Airway epithelial cell (primary cell): ENCODE results near the gene TTLL6. TPM values are rescaled to one million over a fixed set of nuclear protein-coding genes. Genes with fewer than 3 reads are reported as not detected.

Experiments
- total RNA-seq: library from RNA; depleted of rRNA; stranded (reverse); fragments of >200 nt; gene quantifications from 2 replicates; pipeline ENCODE4 v1.2.3, GENCODE V29; 2015

Gene TTLL6
- not detected in 2 replicates for total RNA-seq

DNA sequence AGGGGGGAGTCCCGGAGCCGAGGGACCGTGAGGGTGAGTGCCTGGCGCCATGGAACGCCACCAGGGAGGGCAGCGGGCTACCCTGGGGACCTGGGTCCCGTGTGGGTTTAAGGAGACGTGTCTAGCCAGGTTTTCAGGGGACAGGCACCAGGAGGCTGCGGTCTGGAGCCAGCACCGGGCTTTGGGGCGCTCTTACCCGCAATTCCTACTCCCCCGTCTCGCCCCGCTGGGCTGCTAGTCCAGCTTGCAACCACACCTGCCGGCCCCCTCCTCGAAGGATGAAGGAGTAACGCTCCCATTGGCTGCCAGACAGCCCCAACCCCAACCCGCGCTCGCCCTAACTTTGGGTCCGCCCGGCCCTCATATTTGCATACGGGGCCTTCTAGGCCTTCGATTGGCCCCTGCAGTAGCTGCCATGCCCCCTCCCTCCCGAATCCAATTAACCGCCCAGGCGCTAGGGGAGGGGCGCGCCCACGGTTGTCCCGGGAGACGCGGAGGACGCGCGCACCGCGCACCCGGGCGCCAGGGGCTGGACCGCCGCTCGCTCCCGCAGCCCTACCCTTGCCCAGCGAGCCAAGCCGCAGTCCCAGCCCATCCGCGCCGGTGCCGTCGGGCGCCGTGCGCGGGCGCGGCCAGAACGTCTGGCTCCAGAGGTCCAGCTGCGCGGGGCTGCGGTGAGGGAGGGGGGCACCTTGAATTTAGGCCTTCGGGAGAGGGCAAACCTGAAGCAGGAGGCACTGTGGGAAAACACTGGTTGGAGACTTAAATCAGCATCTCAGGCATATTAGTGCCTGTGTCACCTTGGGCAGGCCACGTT lies at the start of gene TTLL6:
TSS of gene TTLL6 (minus strand) at position 456 of the 817 bp plus-strand sequence. CDS start at position 299, 157 bp downstream.

DNA sequence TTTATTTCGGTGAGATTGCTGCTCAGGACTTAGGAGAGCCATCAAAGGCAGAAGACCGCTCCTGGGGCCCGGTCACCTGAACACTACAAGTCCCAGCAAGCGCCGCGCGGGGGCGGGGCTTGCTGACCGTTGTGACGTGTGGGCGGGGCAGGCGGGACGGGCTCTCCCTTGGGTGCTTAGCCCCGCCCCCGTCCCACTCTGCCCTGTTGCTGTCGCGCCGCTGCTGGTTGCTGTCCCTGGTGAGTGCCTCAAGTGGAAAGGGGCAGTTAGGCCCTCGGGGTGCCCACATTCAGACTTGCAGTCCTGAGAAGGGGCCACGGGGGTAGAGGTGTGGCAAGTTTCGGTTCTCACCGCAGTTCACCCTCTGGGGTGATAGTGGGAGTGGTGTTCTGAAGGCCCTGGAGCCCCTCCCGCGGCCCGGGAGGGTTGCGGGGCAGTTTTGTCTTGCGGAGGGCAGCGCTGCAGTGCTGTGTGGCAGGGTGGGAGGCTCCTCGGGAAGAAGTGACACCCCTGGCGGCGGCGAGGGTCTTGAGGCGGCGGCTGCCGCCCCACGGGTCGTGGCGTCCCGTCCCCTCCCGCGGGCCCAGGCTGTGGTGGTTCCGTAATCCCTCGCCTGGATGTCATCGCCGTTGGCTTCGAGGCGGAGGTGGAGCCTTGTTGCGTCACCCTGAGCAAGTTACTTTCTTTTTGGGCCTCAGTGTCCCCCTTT lies 14.0 kb upstream of the TTLL6 start, which contains the start of gene CALCOCO2:
TSS of gene CALCOCO2 (plus strand) at position 196 of the 709 bp plus-strand sequence. CDS start 10,673 bp downstream, outside the sequence.

DNA sequence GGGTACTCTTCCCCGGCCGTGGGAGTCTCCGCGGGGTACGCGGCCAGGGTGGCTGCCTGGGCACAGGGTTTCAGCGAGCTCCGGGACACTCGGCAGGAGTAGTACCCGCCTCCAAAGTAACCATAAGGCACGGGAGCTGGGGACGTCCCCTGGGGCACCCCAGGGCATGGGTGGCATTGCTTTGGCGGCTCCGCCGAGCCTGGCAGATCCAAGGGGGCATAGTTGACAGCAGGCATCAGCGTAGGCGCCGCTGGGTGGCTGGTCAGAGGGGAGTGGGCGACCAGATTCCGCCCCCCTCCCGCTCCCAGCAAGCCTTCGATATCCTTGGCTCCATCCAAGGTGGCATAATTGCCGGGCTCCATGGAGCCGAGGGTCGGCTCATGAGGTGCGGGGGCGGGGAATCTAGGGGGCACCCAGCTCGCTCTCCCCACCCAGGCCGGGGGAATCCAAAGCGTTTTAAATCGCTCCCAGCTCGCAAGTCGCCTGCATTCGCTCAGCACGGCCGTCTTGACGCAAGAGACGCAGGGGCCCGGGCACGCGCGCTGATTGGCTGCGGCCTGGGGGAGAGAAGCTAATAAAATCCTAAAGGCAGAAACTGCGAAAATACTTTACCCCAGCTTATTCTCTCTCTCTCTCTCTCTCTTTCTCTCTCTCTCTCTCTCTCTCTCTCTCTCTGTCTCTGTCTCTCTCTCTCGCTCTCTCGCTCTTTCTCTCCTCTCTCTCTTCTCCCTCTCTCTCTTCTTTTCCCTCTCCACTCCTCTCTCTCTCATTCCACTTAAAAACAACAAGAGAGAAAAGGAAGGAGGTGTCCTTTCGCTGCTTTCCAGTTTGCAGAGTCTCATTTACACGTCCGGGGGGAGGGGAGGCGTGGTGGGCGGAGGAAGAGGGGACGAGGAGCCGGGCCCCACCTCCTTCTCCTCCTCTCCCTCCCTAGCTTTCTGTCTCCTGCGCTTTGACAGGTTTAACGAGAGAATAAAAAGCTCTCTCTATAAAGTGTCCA lies 88.5 kb downstream of the TTLL6 start, which contains the start of gene HOXB13:
TSS of gene HOXB13 (minus strand) at position 519 of the 1,000 bp plus-strand sequence. CDS start at position 362, 157 bp downstream.

DNA sequence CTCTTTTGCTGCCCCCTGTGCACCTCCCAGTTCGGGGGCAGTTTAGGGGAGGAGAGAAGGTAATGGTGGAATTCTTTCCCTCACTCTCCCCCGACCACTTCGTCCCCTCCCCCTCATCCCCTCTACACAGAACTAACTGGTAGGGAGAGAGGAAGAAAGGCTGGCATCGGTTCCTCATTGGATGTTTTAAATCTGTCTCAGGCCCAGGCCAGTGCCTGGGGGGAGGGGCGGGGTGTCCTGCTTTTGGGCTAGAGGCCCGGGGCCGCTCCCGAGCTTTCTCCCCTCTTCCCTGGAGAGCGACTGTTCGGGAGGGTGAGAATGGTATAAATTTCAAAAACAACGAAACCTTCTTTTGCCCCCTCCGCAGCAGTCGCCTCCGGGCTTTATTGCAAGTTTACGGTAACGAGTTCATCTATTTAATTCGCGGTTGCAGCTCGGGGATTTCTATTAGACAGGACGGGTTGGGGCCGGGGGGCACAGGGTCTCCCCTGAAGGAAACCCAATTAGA lies 94.1 kb downstream of the TTLL6 start, which contains the start of gene PRAC2:
TSS of gene PRAC2 (plus strand) at position 271 of the 508 bp plus-strand sequence. CDS start 1,226 bp downstream, outside the sequence.

DNA sequence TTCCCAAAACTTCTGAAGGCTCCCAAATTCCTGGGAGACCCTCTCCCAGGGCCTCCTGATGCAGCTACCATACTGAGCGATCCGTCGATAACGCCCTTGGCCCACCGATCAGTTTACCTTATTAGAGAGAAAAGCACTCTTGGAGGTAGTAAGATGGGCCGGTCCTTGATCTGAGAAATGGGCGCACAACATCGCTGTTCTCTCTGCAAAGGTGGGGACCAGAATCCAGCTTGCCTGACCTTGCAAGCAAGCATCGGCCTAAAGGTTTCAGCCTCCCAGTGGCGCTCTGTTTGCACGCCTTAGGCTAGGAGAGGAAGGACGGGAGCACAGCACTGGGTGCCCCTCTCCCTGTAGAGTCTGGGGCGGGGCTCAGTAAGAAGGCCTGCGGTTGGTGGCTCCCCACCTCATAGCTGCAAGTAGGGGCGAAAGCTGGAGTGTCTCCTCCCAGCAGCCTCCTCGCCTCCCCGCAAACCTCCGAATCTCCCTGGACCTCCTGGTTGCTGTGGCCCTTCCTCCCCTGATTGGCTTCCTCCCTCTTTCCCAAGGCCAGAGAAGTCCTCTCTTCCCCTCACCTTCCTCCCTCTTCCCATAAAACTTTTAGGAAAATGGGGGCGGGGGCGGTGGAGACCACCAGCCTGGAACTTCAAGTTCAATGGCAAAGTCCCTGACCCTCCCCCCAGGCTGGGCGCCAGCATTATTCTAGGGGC lies 94.7 kb downstream of the TTLL6 start, which contains the start of gene PRAC1:
TSS of gene PRAC1 (minus strand) at position 318 of the 707 bp plus-strand sequence. CDS start at position 192, 126 bp downstream.

Other genes starting within 250 kb of the TTLL6 start
- 0.07 TPM in 1 of 2 replicates, not detected in the other for gene HOXB4, start 238.9 kb downstream of the TTLL6 start, total RNA-seq
- 0.37 and 1.4 TPM in 2 replicates for gene HOXB3, start 227.0 kb downstream of the TTLL6 start, total RNA-seq
- gene HOXB5, start 223.4 kb downstream of the TTLL6 start, total RNA-seq: 0.14 and 0.28 TPM in 2 replicates
- gene HOXB6, start 212.2 kb downstream of the TTLL6 start, total RNA-seq: 0.71 and 0.93 TPM in 2 replicates
- 0.71 TPM in 1 of 2 replicates, not detected in the other for gene HOXB7, start 206.2 kb downstream of the TTLL6 start, total RNA-seq
- not detected in 2 replicates for gene HOXB8, start 201.9 kb downstream of the TTLL6 start, total RNA-seq
- not detected in 2 replicates for gene HOXB9, start 190.9 kb downstream of the TTLL6 start, total RNA-seq
- gene PRAC1, start 94.7 kb downstream of the TTLL6 start, total RNA-seq: not detected in 2 replicates
- gene PRAC2, start 94.0 kb downstream of the TTLL6 start, total RNA-seq: not detected in 2 replicates
- not detected in 2 replicates for gene HOXB13, start 88.5 kb downstream of the TTLL6 start, total RNA-seq
- gene CALCOCO2, start 13.8 kb upstream of the TTLL6 start, total RNA-seq: 30.0 and 36.3 TPM in 2 replicates
- gene ATP5MC1, start 75.6 kb upstream of the TTLL6 start, total RNA-seq: 138 and 240 TPM in 2 replicates
- 58.4 and 66.9 TPM in 2 replicates for gene UBE2Z, start 91.2 kb upstream of the TTLL6 start, total RNA-seq
- 68.4 and 103 TPM in 2 replicates for gene SNF8, start 127.6 kb upstream of the TTLL6 start, total RNA-seq
- gene GIP, start 151.4 kb upstream of the TTLL6 start, total RNA-seq: not detected in 2 replicates
- 3.4 and 4.4 TPM in 2 replicates for gene IGF2BP1, start 180.2 kb upstream of the TTLL6 start, total RNA-seq